GM12801 (cell line): ENCODE measurements around the gene MAP3K3.

Experiments
- TF ChIP-seq, protein P1 (sequence below): IDR thresholded peaks from one replicate; pipeline ENCODE4 v1.5.1; 2011; ENCODE audit warnings: control low read depth; ENCODE audit not compliant: insufficient read length; ENCODE audit errors: extremely low read depth

MAP3K3 gene

DNA sequence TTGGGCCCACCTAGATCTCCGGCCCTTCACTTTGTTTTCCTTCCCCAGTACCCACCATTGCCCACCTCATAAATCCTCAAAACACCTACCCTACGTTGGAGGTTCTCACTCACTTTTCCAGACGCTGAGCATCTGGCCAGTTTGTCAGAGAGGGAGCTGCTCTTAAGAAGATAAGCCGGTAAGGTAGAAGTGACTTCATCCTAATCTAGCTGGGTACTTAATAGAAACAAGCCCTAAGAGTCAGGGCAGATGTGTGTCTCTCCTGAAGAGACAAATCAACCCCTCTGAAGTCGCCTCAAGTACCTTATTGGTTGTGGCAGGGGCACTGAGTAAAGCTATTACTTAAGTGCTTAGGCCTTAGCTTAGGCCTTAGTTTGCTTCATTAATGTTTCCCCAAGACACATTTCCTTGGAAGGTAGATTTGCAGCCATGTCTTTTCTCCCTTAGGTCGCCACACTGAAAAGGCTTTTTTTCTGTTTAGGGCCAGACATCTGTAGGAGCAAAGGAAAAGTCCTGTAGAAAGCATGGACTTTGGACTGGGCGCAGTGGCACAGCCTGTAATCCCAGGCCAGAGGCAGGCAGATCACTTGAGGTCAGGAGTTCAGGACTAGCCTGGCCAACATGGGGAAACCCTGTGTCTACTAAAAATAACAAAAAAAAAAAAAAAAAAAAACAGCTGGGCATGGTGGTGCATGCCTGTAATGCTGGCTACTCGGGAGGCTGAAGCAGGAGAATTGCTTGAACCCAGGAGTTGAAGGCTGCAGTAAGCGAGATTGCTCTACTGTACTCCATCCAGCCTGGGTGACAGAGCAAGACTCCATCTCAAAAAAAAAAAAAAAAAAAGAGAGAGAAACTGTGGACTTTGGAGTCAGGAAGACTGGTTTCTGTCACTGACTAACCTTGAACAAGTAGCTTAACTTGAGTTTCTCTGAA is 20.5 kb upstream of the MAP3K3 start:
- TF ChIP-seq, protein P1, sequence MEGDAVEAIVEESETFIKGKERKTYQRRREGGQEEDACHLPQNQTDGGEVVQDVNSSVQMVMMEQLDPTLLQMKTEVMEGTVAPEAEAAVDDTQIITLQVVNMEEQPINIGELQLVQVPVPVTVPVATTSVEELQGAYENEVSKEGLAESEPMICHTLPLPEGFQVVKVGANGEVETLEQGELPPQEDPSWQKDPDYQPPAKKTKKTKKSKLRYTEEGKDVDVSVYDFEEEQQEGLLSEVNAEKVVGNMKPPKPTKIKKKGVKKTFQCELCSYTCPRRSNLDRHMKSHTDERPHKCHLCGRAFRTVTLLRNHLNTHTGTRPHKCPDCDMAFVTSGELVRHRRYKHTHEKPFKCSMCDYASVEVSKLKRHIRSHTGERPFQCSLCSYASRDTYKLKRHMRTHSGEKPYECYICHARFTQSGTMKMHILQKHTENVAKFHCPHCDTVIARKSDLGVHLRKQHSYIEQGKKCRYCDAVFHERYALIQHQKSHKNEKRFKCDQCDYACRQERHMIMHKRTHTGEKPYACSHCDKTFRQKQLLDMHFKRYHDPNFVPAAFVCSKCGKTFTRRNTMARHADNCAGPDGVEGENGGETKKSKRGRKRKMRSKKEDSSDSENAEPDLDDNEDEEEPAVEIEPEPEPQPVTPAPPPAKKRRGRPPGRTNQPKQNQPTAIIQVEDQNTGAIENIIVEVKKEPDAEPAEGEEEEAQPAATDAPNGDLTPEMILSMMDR, result no peak

DNA sequence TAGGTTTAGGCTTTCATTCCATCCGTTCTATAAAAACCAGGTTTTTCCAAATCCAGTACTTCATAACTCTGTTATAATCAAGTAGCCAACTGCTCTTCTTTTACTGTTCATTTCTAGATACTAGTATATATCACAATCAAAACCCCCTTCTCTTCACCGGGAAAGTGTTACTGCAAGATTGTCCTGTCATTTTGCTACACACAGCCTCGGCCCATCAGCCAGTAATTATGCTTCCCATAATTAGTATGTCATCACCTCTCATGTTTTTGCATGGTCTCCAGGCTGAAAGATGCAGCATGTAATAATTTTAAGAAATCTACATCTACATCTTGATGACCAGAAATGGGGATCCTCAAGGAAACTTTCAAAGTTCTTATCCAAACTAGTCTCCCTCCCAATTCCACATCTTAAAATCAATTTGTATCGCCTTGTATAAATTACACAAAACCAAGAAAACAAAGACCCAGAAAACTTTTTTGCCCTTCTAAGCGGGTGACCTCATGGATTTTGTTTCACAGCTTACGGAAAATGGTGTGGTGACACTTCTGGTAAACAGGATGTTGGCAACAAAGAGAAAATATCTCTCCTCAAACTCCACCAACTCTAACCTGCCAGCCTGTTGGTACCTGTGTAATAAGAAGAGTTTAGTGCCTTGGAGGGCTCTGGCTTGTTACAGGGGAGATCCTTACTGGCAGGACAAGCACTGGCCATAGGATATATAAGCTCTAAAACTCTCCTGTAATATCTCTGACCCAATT is 12.2 kb upstream of the MAP3K3 start:
- TF ChIP-seq, protein P1, result no peak

DNA sequence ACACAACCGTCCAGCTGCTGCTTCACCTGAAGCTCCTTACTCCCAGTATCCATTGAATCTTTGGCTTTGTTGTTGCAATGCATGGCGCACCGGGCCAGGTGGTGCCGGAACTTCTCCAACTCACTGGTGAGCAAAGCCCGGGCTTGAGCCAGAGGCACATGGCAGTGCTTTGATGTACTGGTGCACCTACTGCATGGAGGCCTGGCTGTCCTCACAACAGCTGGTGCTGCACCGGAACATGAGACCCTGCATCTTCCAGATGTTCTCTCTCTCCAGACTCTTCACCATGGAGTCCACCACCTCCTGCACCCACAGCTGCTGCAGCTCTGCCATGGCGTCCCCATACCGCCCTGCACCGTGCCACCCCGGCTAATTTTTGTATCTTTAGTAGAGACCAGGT is 11.4 kb upstream of the MAP3K3 start:
- TF ChIP-seq, protein P1, result no peak

DNA sequence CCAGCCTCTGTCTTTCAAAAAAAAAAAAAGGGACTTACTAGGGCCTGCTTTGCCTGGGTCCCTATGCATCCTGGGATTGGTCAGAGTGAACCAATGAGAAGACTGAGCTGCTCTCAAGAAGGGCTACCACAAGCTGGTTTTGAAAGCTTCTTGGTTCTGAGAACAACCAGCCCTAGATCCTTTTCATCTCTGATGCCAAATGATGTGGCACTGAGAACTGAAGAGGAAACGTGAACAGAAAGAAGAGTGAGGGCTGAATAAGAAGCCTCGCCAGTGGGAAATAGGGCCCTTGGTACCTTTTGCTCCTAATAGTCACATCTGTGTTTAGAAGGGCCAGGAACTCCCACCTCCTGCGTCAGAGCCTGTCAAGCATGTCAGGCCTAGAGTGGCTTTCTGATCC is 10.9 kb upstream of the MAP3K3 start:
- TF ChIP-seq, protein P1, result no peak

DNA sequence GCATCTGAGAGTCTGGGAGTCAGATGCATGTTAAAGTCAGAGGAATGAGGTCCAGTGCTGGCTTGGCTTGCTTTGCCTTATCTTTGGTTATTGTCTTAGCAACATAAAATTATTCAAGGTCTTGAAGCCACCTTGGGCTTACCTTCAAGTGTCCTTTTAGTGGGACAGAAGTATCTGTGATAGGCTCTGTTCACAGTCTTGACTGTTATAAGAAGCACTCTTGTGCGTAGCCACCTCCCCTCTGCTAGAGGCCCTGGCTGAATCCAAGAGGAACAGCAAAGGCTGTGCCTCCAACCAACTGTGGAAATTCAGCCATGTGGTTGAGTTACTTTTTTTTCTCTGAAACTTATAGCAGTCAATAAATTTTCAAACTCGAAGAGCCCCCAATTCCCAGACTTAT is 8.6 kb upstream of the MAP3K3 start:
- TF ChIP-seq, protein P1, result no peak

DNA sequence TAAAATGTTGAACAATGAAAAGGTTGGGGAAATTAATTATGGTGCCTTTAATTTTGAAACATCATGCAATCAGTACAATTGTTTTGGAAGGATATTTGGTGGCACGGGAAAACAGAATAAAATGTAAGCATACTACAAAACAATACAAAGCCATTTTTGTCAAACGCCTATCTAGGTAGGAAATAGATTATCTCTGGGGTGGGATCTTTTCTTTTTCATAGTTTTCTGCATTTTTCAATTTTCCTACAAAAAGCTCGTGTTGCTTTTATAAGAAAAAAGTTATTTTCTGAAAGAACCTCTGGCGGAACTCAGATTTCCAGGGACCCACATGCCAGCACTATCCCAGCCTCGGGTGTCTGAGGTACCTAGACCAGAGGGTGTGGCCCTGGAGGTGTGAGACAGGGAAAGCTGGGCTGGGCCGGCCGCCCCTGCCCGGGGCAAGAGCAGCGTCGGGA is 961 bp upstream of the MAP3K3 start:
- TF ChIP-seq, protein P1, result no peak
